Astrocyte (in vitro differentiated cells and primary cell): Measurements from ENCODE around the gene DGKI. TPM values are rescaled to one million over a fixed set of nuclear protein-coding genes. Genes with fewer than 3 reads are reported as not detected.

Source experiments
- DNase-seq: peaks from one replicate; pipeline ENCODE4 v3.0.0-alpha.2; 2010; ENCODE audit warnings: low read depth
- FAIRE-seq: peaks from 2 replicates; lab custom pipeline; 2011; peaks lifted over from hg19 to GRCh38; lab: Jason Lieb, UNC
- H2AFZ ChIP-seq: 2 replicates; pipeline ENCODE4 v1.6.0; 2012; ENCODE audit warnings: low read depth, low read length, inconsistent platforms
- H3K27ac ChIP-seq: 2 replicates; pipeline ENCODE4 v1.5.1; 2011; ENCODE audit warnings: low read depth, low read length, inconsistent platforms
- H3K27me3 ChIP-seq: 2 replicates; pipeline ENCODE4 v1.6.0; 2011; ENCODE audit warnings: low read length, inconsistent platforms; ENCODE audit not compliant: insufficient read depth
- H3K36me3 ChIP-seq: 2 replicates; pipeline ENCODE4 v1.5.1; 2011; ENCODE audit warnings: low read length, inconsistent platforms; ENCODE audit not compliant: insufficient read depth
- H3K4me1 ChIP-seq: 2 replicates; pipeline ENCODE4 v1.5.1; 2011; ENCODE audit warnings: low read length, inconsistent platforms; ENCODE audit not compliant: insufficient read depth
- H3K4me2 ChIP-seq: 2 replicates; pipeline ENCODE4 v1.6.0; 2012; ENCODE audit warnings: low read length, inconsistent platforms
- H3K4me3 ChIP-seq: 2 replicates; pipeline ENCODE4 v1.5.1; 2011; ENCODE audit warnings: low read depth, mild to moderate bottlenecking, low read length, inconsistent platforms; ENCODE audit not compliant: insufficient read depth
- H3K79me2 ChIP-seq: 2 replicates; pipeline ENCODE4 v1.6.0; 2012; ENCODE audit warnings: mild to moderate bottlenecking, low read length, inconsistent platforms; ENCODE audit not compliant: insufficient read depth
- H3K9ac ChIP-seq: 2 replicates; pipeline ENCODE4 v1.6.0; 2012; ENCODE audit warnings: mild to moderate bottlenecking, low read length, inconsistent platforms
- H3K9me3 ChIP-seq: 2 replicates; pipeline ENCODE4 v1.5.1; 2012; ENCODE audit warnings: low read depth, mild to moderate bottlenecking, low read length, inconsistent platforms; ENCODE audit not compliant: insufficient read depth
- H4K20me1 ChIP-seq: 2 replicates; pipeline ENCODE4 v1.6.0; 2012; ENCODE audit warnings: low read length, inconsistent platforms; ENCODE audit not compliant: insufficient read depth
- H3K27ac Mint-ChIP-seq: one replicate; pipeline ENCODE4 v1.8.0; 2021; ENCODE audit warnings: mild to moderate bottlenecking, mixed read lengths; ENCODE audit not compliant: unreplicated experiment
- H3K27me3 Mint-ChIP-seq: one replicate; pipeline ENCODE4 v1.8.0; 2021; ENCODE audit warnings: low read depth, mixed read lengths; ENCODE audit not compliant: unreplicated experiment
- H3K36me3 Mint-ChIP-seq: one replicate; pipeline ENCODE4 v1.8.0; 2021; ENCODE audit warnings: low read depth, mixed read lengths; ENCODE audit not compliant: unreplicated experiment
- H3K4me1 Mint-ChIP-seq: one replicate; pipeline ENCODE4 v1.8.0; 2021; ENCODE audit warnings: low read depth, mixed read lengths; ENCODE audit not compliant: unreplicated experiment
- H3K4me3 Mint-ChIP-seq: one replicate; pipeline ENCODE4 v1.8.0; 2021; ENCODE audit warnings: mild to moderate bottlenecking, moderate library complexity, mixed read lengths; ENCODE audit not compliant: unreplicated experiment
- H3K9me3 Mint-ChIP-seq: one replicate; pipeline ENCODE4 v1.8.0; 2021; ENCODE audit warnings: mild to moderate bottlenecking, mixed read lengths; ENCODE audit not compliant: unreplicated experiment
- EZH2 ChIP-seq: IDR thresholded peaks from 2 replicates; pipeline ENCODE4 v1.6.1; 2012; ENCODE audit warnings: mild to moderate bottlenecking, low read length, inconsistent platforms; ENCODE audit not compliant: insufficient read depth
- total RNA-seq: library from RNA; stranded (reverse); gene quantifications from 2 replicates; pipeline ENCODE4 v1.2.1, GENCODE V29; 2021
- TF ChIP-seq, protein P1 (sequence below): IDR thresholded peaks from 2 replicates; pipeline ENCODE4 v1.5.1; 2011; ENCODE audit warnings: low read depth, mild to moderate bottlenecking, inconsistent platforms, low read length, moderate library complexity; ENCODE audit not compliant: insufficient read depth

Gene DGKI
- total RNA-seq, 1 donor from 2014 or later = 6.3 TPM

GRCh38 chr7:137441451-137441850, 405.3 kb downstream of the DGKI start:
- Mint-ChIP-seq H3K36me3 (peaks cover 2% of the 10 kb centered on the region), H3K9me3 (peaks cover 2% of the 10 kb centered on the region)

GRCh38 chr7:137439829-137440825, 406.6 kb downstream of the DGKI start:
- Histone ChIP-seq H3K27ac (no peak overlapping the region), H3K9ac (no peak overlapping the region), H3K4me1 (peaks cover 3% of the 10 kb centered on the region), H3K27me3 (no peaks in the 10 kb centered on the region), H3K9me3 (no peaks in the 10 kb centered on the region), H3K4me2 (no peak overlapping the region), H3K4me3 (no peak overlapping the region), H4K20me1 (no peaks in the 10 kb centered on the region), H2AFZ (no peak overlapping the region), H3K36me3 (no peaks in the 10 kb centered on the region), H3K79me2 (no peaks in the 10 kb centered on the region)
- Mint-ChIP-seq H3K36me3 (peaks cover 2% of the 10 kb centered on the region), H3K4me1 (peaks cover 20% of the 10 kb centered on the region), H3K9me3 (peaks cover 2% of the 10 kb centered on the region), H3K4me3 (no peak overlapping the region), H3K27ac (no peak overlapping the region), H3K27me3 (no peaks in the 10 kb centered on the region)
- no peak for TF ChIP-seq EZH2
- TF ChIP-seq, protein P1, sequence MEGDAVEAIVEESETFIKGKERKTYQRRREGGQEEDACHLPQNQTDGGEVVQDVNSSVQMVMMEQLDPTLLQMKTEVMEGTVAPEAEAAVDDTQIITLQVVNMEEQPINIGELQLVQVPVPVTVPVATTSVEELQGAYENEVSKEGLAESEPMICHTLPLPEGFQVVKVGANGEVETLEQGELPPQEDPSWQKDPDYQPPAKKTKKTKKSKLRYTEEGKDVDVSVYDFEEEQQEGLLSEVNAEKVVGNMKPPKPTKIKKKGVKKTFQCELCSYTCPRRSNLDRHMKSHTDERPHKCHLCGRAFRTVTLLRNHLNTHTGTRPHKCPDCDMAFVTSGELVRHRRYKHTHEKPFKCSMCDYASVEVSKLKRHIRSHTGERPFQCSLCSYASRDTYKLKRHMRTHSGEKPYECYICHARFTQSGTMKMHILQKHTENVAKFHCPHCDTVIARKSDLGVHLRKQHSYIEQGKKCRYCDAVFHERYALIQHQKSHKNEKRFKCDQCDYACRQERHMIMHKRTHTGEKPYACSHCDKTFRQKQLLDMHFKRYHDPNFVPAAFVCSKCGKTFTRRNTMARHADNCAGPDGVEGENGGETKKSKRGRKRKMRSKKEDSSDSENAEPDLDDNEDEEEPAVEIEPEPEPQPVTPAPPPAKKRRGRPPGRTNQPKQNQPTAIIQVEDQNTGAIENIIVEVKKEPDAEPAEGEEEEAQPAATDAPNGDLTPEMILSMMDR = no peak
- DNase-seq = peak; percentile 77
- FAIRE-seq = peak; percentile 29

More at GRCh38 chr7:137441451-137441850, 405.3 kb downstream of the DGKI start:
- no peaks in the 10 kb centered on the region for H3K27me3 ChIP-seq
- no peak overlapping the region for H2AFZ ChIP-seq
- no peak overlapping the region for H3K27ac ChIP-seq
- H3K4me3 ChIP-seq = no peak overlapping the region
- peaks cover 3% of the 10 kb centered on the region for H3K4me1 ChIP-seq
- H4K20me1 ChIP-seq = no peaks in the 10 kb centered on the region
- Mint-ChIP-seq H3K4me1 (peaks cover 20% of the 10 kb centered on the region), H3K27me3 (no peaks in the 10 kb centered on the region), H3K4me3 (no peak overlapping the region), H3K27ac (no peak overlapping the region)
- FAIRE-seq = no peak
- no peaks in the 10 kb centered on the region for H3K9me3 ChIP-seq
- no peaks in the 10 kb centered on the region for H3K36me3 ChIP-seq
- no peak overlapping the region for H3K9ac ChIP-seq
- no peak for TF ChIP-seq EZH2
- TF ChIP-seq, protein P1 = no peak
- no peak overlapping the region for H3K4me2 ChIP-seq
- DNase-seq = no peak
- H3K79me2 ChIP-seq = no peaks in the 10 kb centered on the region

DNA sequence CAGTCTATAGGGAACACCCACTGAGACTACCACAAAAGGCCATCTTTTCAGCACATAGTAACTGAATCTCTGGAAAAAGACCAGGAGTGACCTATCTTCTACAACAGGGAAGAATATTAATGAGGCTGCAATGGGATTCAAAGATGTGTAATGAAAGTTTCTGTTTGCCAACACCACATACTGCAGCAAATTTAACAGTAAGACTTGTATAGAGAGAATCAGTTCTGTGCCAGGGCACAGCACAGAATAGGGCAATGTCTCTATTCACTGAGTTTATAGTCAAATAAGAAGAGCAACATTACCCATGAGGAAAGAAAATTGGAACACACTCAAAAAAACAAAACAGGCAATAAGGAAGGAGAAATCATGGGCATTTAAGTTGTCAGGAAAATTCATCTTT, 411.8 kb downstream of the DGKI start:
- DNase-seq (no peak), FAIRE-seq (no peak)
- Histone ChIP-seq H2AFZ (no peak overlapping the region), H3K36me3 (no peaks in the 10 kb centered on the region), H3K9ac (no peak overlapping the region), H3K79me2 (no peaks in the 10 kb centered on the region), H4K20me1 (no peaks in the 10 kb centered on the region), H3K4me2 (no peak overlapping the region), H3K4me1 (no peaks in the 10 kb centered on the region), H3K9me3 (no peaks in the 10 kb centered on the region), H3K27me3 (no peaks in the 10 kb centered on the region), H3K4me3 (no peak overlapping the region), H3K27ac (no peak overlapping the region)
- Mint-ChIP-seq H3K4me1 (peaks cover 2% of the 10 kb centered on the region), H3K9me3 (no peaks in the 10 kb centered on the region), H3K27ac (no peak overlapping the region), H3K4me3 (no peak overlapping the region), H3K27me3 (no peaks in the 10 kb centered on the region), H3K36me3 (peaks cover 3% of the 10 kb centered on the region)
- TF ChIP-seq, protein P1 = no peak
- no peak for TF ChIP-seq EZH2
